ENCODE data around the gene MTM1. TPM values are rescaled to one million over a fixed set of nuclear protein-coding genes. Genes with fewer than 3 reads are reported as not detected.

The MTM1 gene
- total RNA-seq, 4 donors from 2014 or later = 13.5 to 27.2 (median 17.8) TPM

DNA sequence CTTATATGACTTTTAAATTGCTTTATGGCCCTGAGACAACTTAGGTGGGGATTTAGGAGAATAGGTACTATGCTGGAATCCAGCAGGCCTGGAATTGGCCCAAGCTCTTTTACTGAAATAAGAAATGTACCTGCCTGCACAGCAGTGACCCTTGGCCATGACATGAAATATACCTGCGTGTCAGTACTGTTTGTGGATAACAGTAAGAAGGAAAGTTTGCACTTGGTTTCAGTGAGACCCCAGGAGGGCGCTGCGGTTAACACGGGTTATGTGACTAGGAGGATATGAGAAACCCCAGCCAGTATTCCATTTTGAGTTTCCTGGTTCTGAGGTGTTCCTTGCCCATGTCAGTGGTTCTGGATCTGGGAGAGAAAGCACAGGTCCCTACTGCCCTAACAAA is 5.3 kb downstream of the MTM1 start:
- Histone ChIP-seq H3K4me3 (no peak overlapping the region), H3K27ac (peak overlapping the region in 2 of 4 donors; percentile 53 to 65), H3K4me1 (peaks cover 0 to 43% (median 9%) of the 10 kb centered on the region in 4 donors), H3K27me3 (no peaks in the 10 kb centered on the region), H3K36me3 (no peaks in the 10 kb centered on the region), H3K9me3 (no peaks in the 10 kb centered on the region)
- WGBS, 2 donors = 70 to 76% methylated on average over 4 of the region's 4 CpGs
- TF ChIP-seq, protein P1, sequence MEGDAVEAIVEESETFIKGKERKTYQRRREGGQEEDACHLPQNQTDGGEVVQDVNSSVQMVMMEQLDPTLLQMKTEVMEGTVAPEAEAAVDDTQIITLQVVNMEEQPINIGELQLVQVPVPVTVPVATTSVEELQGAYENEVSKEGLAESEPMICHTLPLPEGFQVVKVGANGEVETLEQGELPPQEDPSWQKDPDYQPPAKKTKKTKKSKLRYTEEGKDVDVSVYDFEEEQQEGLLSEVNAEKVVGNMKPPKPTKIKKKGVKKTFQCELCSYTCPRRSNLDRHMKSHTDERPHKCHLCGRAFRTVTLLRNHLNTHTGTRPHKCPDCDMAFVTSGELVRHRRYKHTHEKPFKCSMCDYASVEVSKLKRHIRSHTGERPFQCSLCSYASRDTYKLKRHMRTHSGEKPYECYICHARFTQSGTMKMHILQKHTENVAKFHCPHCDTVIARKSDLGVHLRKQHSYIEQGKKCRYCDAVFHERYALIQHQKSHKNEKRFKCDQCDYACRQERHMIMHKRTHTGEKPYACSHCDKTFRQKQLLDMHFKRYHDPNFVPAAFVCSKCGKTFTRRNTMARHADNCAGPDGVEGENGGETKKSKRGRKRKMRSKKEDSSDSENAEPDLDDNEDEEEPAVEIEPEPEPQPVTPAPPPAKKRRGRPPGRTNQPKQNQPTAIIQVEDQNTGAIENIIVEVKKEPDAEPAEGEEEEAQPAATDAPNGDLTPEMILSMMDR (IDR thresholded peaks at IDR 0.05) = no peak
- TF ChIP-seq POLR2A (IDR thresholded peaks at IDR 0.05) (no peak), EP300 (IDR thresholded peaks at IDR 0.05) (no peak)
- no peak for DNase-seq (ENCODE audit: low spot score in 2 of 2)

DNA sequence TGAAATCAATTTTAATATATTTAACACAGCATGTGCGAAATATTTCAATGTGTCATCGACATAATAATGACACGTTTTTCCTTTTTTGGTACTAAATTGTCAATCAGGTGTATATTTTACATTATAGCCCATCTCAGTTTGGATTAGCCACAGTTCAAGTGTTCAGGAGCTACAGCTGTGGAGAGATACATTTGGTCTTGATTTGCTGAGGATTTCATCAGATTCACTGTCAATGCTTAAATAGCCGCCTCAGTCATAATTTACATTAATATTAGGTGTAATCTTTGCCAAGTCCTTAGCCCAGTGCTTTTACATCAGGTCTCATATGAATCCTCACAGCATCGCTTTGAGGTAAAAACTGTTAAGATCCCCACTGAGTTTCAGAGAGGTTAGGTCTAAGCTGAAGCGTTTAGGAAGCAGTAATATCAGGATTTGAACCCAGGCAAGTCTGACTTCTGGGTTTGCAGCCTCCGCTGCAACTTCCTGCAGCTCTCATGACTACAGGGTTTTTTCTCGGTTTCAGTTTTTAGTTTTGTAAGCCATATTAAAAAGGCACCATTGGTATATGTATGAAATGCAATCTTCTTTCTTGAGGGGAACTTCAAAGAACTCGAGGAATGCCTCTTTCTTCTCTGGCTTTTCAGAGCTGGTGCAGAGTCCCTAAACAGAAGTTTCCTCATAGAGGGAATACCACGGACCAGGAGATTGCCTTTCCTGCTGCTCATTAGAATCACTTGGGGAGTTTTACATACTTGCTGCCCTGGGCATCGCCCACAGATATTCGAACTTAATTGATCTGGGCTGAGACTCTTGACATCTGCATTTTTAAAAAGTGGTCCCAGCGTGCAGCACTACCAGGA is 6.4 kb downstream of the MTM1 start:
- no peak for DNase-seq (ENCODE audit: low spot score in 2 of 2)
- Histone ChIP-seq H3K4me1 (peaks cover 0 to 40% (median 9%) of the 10 kb centered on the region in 4 donors), H3K4me3 (no peak overlapping the region), H3K27me3 (no peaks in the 10 kb centered on the region), H3K36me3 (no peaks in the 10 kb centered on the region), H3K9me3 (no peaks in the 10 kb centered on the region), H3K27ac (peak overlapping the region in 2 of 4 donors; percentile 29 to 38)
- TF ChIP-seq EP300 (IDR thresholded peaks at IDR 0.05) (no peak), POLR2A (IDR thresholded peaks at IDR 0.05) (no peak)
- TF ChIP-seq, protein P1 (IDR thresholded peaks at IDR 0.05) = no peak
- WGBS, 2 donors = 47 to 73% methylated on average over 13 of the region's 13 CpGs

DNA sequence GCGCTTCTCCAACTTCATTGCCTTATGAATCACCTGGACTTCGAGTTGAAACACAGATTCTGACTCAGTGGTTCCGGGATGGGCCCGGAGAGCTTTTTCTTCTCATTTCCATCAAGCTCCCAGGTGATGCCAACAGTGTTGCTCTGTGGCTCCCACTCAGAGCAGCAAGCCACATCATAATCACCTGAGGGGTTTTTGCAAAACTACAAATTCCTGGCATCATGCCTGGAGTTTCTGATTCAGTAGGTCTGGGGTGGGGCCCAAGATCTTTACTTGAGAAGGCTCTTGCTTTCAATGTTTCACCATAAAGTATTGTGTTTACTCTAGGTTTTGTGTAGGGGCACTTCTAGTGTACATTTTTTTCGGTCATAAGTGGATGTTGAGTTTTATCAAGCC is 7.0 kb downstream of the MTM1 start:
- Histone ChIP-seq H3K36me3 (no peaks in the 10 kb centered on the region), H3K9me3 (no peaks in the 10 kb centered on the region), H3K27ac (peak overlapping the region in 2 of 4 donors; percentile 29 to 38), H3K4me1 (peaks cover 0 to 34% (median 9%) of the 10 kb centered on the region in 4 donors), H3K4me3 (no peak overlapping the region), H3K27me3 (no peaks in the 10 kb centered on the region)
- TF ChIP-seq, protein P1 (IDR thresholded peaks at IDR 0.05) = no peak
- TF ChIP-seq EP300 (IDR thresholded peaks at IDR 0.05) = no peak
- TF ChIP-seq POLR2A (IDR thresholded peaks at IDR 0.05) = no peak
- 58 to 82% methylated on average over 5 of the region's 5 CpGs for WGBS, 2 donors
- DNase-seq (ENCODE audit: low spot score in 2 of 2) = no peak

DNA sequence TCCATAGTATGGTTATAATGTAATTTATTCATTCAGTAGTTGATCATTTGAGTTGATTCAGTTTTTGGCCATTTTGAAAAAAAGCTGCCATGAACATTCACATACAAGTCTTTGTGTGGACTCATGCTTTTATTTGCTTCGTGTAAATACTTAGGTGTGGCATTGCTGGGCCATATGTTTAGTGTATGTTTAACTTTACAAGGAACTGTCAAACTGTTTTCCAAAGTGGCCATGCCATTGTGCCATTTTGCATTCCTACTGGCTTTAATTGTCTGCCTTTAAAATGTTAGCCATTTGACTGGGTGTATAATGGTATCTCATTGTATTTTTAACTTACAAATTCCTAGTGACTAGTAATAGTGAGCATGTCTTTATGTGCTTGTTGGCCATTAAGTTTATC is 8.8 kb downstream of the MTM1 start:
- Histone ChIP-seq H3K4me1 (peaks cover 0 to 30% (median 8%) of the 10 kb centered on the region in 4 donors), H3K4me3 (no peak overlapping the region), H3K36me3 (no peaks in the 10 kb centered on the region), H3K27me3 (no peaks in the 10 kb centered on the region), H3K9me3 (no peaks in the 10 kb centered on the region), H3K27ac (no peak overlapping the region)
- TF ChIP-seq POLR2A (IDR thresholded peaks at IDR 0.05) (no peak), EP300 (IDR thresholded peaks at IDR 0.05) (no peak)
- TF ChIP-seq, protein P1 (IDR thresholded peaks at IDR 0.05) = no peak
- 62 to 88% methylated on average over 1 of the region's 1 CpG for WGBS, 2 donors
- no peak for DNase-seq (ENCODE audit: low spot score in 2 of 2)

DNA sequence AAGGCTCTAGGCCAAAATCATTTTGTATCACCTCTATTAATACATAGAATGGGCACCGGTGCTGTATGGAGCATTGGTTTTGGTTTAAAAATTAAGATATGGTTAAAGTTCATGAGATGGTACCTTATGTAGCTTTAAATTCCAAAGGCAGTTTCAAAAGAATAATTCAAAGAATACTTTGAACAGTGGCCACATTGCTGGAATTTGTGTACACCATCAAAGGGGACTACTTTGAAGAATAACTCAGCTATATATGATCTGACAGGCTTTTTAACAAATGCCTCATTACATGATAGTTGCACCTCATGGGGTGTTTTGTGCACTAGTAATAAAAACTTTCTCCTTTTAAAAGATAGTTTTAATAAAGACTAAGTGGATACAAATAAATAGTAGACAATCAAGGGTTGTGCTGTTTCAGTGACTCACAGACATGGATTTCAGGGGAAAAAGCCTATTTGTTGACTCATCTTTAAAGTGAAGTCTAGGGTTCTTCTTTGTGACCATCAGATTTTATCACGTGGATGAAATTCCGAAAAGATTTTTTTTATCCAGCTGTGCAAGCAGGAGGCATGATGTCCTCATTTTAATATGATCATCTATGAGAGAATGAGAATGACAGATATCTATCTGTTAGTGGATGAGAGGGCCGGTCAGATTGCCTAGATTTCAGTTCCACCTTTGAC is 12.8 kb downstream of the MTM1 start:
- H3K9me3 ChIP-seq = no peaks in the 10 kb centered on the region
- H3K27me3 ChIP-seq = no peaks in the 10 kb centered on the region
- no peak overlapping the region for H3K27ac ChIP-seq
- no peaks in the 10 kb centered on the region for H3K36me3 ChIP-seq
- WGBS, 2 donors = 62 to 77% methylated on average over 4 of the region's 4 CpGs
- H3K4me3 ChIP-seq = no peak overlapping the region
- TF ChIP-seq, protein P1 (IDR thresholded peaks at IDR 0.05) = no peak
- TF ChIP-seq POLR2A (IDR thresholded peaks at IDR 0.05) (no peak), EP300 (IDR thresholded peaks at IDR 0.05) (no peak)
- DNase-seq (ENCODE audit: low spot score in 2 of 2) = no peak
- H3K4me1 ChIP-seq = peaks cover 0 to 4% (median under 1%) of the 10 kb centered on the region in 4 donors
